Spinal cord (tissue), 10 donors: ENCODE measurements around the gene MYOC. TPM values are rescaled to one million over a fixed set of nuclear protein-coding genes. Genes with fewer than 3 reads are reported as not detected.

Experiments
- DNase-seq, 6 donors: peaks; one replicate each; pipeline versions ENCODE4 v3.0.0 to v3.0.0-alpha.2; 2013 to 2015; ENCODE audit warnings: low spot score in 6 of 6, low read depth in 4 of 6
- H3K27ac ChIP-seq: one replicate; pipeline ENCODE4 v1.5.1; 2013; ENCODE audit warnings: low read depth, low read length, control low read depth
- H3K27me3 ChIP-seq: one replicate; pipeline ENCODE4 v1.6.1; 2013; ENCODE audit warnings: low read length; ENCODE audit not compliant: control insufficient read depth, insufficient read depth
- H3K36me3 ChIP-seq: one replicate; pipeline ENCODE4 v1.6.1; 2013; ENCODE audit warnings: low read length; ENCODE audit not compliant: control insufficient read depth, insufficient read depth
- H3K4me1 ChIP-seq: one replicate; pipeline ENCODE4 v1.6.1; 2013; ENCODE audit warnings: low read length; ENCODE audit not compliant: control insufficient read depth, insufficient read depth
- H3K4me3 ChIP-seq: one replicate; pipeline ENCODE4 v1.5.1; 2013; ENCODE audit warnings: low read depth, low read length, control low read depth
- H3K9me3 ChIP-seq: one replicate; pipeline ENCODE4 v1.6.1; 2013; ENCODE audit warnings: low read length; ENCODE audit not compliant: control insufficient read depth, insufficient read depth
- WGBS: methylation state at CpG from one replicate; pipeline ENCODE4 v1.1.5; 2013; ENCODE audit warnings: missing lambda C conversion rate; ENCODE audit not compliant: insufficient coverage; 5-methylcytosine and 5-hydroxymethylcytosine counted together
- polyA plus RNA-seq, 2 donors: library from polyadenylated mRNA; unstranded; fragments of 120-200 nt; gene quantifications; one replicate each; pipeline ENCODE4 v1.2.1, GENCODE V29; 2013; ENCODE audit not compliant: insufficient read length in 2 of 2
- total RNA-seq, 2 donors: library from RNA; depleted of rRNA in 1 of 2; stranded (reverse); fragments of 120-200 nt in 1 of 2; fragments of >200 nt in 1 of 2; gene quantifications; one replicate each; pipeline versions ENCODE4 v1.2.3 to v1.2.4, GENCODE V29; 2013 to 2014
- donor health status: healthy.

The MYOC gene
- total and polyA plus RNA-seq, 4 donors: 0.21 to 5.2 (median 0.96) TPM

DNA sequence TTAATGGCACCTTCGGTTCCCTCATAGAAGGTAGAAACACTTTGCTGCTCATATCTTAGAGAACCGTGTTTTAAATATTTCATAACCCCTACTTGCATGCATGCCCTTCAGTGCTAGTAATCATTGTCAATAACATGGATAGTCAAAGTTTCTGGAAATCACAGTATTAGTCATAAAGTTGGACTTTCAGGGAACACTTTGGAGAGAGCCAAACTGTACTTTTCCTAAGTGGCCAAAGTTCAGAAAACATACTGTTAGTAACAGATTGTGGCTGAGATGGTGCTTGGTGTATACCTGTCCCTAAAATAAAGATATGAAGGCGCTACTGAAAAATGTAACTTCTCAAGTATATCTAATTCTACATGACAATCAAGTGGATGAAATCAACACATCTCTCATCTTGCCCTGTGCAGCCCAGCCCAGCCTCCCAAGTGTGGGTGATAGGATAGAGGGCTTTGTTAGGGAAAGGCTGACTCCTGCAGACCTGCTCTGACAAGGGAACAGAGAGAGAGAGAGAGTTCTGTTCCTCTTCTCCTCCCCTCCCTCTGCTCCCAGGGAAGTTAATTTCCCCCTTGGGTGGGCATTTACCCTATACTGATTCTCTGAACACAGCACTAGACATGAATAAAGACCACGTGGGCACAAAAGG lies 14.4 kb downstream of the MYOC start:
- no peaks in the 10 kb centered on the region for H3K27me3 ChIP-seq
- no peak for DNase-seq
- H3K4me3 ChIP-seq: no peak overlapping the region
- H3K27ac ChIP-seq: no peak overlapping the region
- WGBS: 64% methylated on average over 2 of the region's 4 CpGs
- no peaks in the 10 kb centered on the region for H3K4me1 ChIP-seq
- no peaks in the 10 kb centered on the region for H3K9me3 ChIP-seq
- H3K36me3 ChIP-seq: no peaks in the 10 kb centered on the region

DNA sequence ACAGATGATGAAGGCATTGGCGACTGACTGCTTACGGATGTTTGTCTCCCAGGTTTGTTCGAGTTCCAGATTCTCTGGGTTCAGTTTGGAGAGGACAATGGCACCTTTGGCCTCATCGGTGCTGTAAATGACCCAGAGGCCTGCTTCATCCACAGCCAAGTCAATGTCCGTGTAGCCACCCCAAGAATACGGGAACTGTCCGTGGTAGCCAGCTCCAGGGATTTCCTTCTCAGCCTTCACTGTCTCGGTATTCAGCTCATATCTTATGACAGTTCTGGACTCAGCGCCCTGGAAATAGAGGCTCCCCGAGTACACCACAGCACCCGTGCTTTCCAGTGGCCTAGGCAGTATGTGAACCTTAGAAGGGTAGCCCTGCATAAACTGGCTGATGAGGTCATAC lies 16.3 kb downstream of the MYOC start:
- WGBS: 81% methylated on average over 9 of the region's 11 CpGs
- Histone ChIP-seq H3K27ac (no peak overlapping the region), H3K4me1 (no peaks in the 10 kb centered on the region), H3K4me3 (no peak overlapping the region), H3K9me3 (no peaks in the 10 kb centered on the region), H3K27me3 (no peaks in the 10 kb centered on the region), H3K36me3 (no peaks in the 10 kb centered on the region)
- DNase-seq: no peak

DNA sequence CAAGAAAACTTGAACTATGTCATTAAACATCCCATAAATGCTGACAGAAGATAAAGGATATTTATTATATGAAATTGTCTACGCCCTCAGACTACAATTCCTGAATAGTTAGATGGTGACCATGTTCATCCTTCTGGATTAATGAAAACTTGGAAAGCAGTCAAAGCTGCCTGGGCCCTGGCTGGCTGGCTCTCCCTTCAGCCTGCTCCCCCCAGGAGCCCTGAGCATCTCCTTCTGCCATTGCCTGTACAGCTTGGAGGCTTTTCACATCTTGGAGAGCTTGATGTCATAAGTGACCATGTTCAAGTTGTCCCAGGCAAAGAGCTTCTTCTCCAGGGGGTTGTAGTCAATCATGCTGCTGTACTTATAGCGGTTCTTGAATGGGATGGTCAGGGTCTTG lies 16.8 kb downstream of the MYOC start:
- Histone ChIP-seq H3K4me3 (no peak overlapping the region), H3K27me3 (no peaks in the 10 kb centered on the region), H3K4me1 (no peaks in the 10 kb centered on the region), H3K36me3 (no peaks in the 10 kb centered on the region), H3K27ac (no peak overlapping the region), H3K9me3 (no peaks in the 10 kb centered on the region)
- no peak for DNase-seq
- 93% methylated on average over 1 of the region's 2 CpGs for WGBS

DNA sequence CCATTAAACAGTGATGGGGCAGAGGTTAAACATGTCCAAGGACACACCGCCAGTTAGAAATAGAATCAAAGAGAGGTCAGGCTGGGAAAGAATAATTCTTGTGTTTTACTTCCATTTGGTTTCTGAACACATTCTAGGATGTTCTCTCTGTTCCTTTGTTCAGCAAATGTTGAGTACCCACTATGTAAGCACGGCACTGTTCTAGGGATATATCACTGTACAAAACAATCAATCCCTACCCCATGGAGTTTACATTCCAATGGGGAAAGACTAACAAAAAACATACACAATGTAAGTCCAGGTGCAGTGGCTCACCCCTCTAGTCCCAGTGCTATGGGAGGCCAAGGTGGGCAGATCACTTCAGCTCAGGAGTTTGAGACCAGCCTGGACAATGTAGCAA lies 24.3 kb downstream of the MYOC start:
- DNase-seq: no peak
- no CpG with 5 or more reads among the region's 2 CpGs for WGBS
- Histone ChIP-seq H3K36me3 (no peaks in the 10 kb centered on the region), H3K4me1 (no peaks in the 10 kb centered on the region), H3K27ac (no peak overlapping the region), H3K4me3 (no peak overlapping the region), H3K9me3 (no peaks in the 10 kb centered on the region), H3K27me3 (no peaks in the 10 kb centered on the region)

DNA sequence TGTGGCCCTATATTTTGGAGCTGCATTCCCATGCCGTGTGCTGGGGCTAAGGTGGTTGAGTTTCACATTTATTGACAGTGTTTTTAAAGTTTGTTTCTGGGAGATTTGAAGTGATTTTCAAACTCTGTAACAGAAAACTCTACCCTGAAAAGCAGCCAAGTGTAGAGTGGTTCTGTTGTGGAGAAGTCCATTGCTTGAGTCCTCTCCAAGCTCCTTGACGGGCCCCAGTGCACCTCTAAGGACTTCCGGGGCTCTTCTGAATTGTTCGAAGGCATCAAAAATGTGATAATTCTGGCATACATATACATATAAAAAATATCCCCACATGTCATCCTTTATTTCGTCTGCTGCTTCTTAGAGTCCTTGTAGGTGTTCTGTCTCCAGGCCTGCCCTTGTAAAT lies 25.5 kb downstream of the MYOC start:
- Histone ChIP-seq H3K4me3 (no peak overlapping the region), H3K27me3 (no peaks in the 10 kb centered on the region), H3K4me1 (no peaks in the 10 kb centered on the region), H3K27ac (no peak overlapping the region), H3K36me3 (no peaks in the 10 kb centered on the region), H3K9me3 (no peaks in the 10 kb centered on the region)
- WGBS: 100% methylated on average over 1 of the region's 5 CpGs
- DNase-seq: no peak

DNA sequence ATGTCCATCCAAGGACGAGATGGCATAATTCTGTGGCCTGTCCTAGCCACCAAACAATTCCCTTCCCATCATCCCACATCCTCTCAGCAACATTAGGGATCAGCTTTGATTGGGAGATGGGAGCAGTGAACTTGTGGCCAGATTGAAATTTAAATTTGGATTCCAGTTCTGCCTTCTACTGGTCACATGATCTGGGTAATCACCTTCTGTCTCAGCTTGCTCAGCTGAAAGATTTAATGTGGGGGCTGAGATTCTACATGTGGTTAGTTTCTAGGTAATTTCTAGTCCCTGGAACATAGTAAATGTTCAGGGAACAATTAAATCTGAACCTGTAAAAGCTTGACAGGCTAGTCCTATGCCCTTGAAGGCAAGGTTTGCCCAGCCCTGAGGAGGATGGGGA lies 27.3 kb downstream of the MYOC start:
- no CpG with 5 or more reads among the region's 1 CpG for WGBS
- H3K4me3 ChIP-seq: no peak overlapping the region

DNA sequence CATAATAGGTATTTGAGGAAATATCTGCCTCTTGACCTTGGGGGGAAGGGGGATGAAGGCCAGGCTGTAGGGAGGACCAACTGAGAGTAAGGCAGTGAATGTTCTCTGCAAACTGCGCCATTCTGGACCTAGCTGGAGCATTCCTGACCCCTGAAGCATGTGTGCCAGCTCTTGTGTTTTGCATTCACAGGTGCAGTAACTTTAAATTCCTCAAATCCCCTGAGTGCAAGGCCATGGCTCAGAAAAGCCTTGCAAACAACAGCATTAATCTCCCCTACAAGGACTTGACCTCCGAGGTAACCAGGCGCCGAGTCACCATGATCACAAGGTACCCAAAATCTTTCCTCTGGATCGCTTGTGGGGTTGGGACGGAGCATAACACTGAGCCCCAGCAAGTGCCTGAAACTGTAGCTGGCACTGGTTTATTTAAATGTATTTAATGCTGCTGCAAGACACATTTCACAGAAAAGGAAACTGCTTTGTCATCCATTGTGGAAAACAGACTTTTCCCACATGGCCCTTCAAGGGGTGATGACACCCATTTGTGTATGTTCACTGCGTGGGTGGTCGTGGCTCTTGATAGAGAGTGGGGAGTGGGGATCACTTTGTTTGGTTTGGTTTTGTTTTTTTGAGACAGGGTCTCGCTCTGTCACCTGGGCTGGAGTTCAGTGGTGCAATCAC lies 28.7 kb downstream of the MYOC start:
- 83% methylated on average over 2 of the region's 9 CpGs for WGBS
- no peak overlapping the region for H3K4me3 ChIP-seq
- H3K36me3 ChIP-seq: no peaks in the 10 kb centered on the region
- DNase-seq: no peak
- H3K27ac ChIP-seq: no peak overlapping the region
- H3K27me3 ChIP-seq: no peaks in the 10 kb centered on the region
- no peaks in the 10 kb centered on the region for H3K4me1 ChIP-seq
- H3K9me3 ChIP-seq: no peaks in the 10 kb centered on the region

More for the DNA sequence above, 27.3 kb downstream of the MYOC start:
- no peaks in the 10 kb centered on the region for H3K9me3 ChIP-seq
- H3K27ac ChIP-seq: no peak overlapping the region
- H3K27me3 ChIP-seq: no peaks in the 10 kb centered on the region
- no peaks in the 10 kb centered on the region for H3K36me3 ChIP-seq
- no peak for DNase-seq
- no peaks in the 10 kb centered on the region for H3K4me1 ChIP-seq

DNA sequence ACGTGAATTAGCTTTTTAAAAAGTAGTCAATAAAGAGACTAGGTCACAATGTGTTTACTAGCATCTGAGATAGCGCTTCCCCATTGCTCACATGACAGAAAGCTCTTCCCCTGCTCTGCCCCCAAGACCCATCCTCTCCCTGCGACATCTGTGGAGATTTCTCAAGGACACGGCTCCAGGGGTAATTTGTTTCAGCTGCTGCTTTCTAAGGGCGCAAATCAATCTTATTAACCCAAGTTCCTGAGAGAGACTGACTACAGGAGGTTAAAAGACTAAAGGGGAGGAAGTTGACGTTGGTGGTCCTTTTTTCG lies 30.4 kb downstream of the MYOC start, which contains the start of gene MYOCOS:
Gene MYOCOS (plus strand): TSS at position 92 of the 311 bp plus-strand sequence. CDS start 1,641 bp downstream, outside the sequence.
- no peaks in the 10 kb centered on the region for H3K9me3 ChIP-seq
- 46% methylated on average over 5 of the region's 7 CpGs for WGBS

DNA sequence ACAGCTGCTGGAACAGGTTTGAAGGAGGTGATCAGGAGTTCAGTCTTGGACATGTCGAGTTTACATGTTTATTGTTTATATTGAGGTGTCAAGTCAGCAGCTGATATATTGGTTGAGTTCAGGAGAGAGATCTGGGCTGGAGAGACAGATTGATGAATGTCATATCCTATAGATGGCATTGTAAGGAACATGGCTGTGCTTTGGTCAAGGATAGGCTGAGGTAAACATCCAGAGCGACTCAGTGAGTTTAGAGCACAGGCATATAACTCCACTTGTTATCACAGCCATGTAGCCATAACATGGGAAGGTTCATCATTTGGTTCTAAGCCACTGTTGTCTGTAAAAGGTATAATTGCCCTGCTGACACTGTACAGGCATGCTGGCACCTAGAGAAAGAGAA lies 35.9 kb downstream of the MYOC start:
- Histone ChIP-seq H3K36me3 (no peaks in the 10 kb centered on the region), H3K9me3 (no peaks in the 10 kb centered on the region), H3K27ac (no peak overlapping the region), H3K4me3 (no peak overlapping the region), H3K4me1 (no peaks in the 10 kb centered on the region), H3K27me3 (no peaks in the 10 kb centered on the region)
- DNase-seq: no peak
- 77% methylated on average over 1 of the region's 2 CpGs for WGBS

More for the DNA sequence above, 30.4 kb downstream of the MYOC start, which contains the start of gene MYOCOS:
- Histone ChIP-seq H3K27me3 (no peaks in the 10 kb centered on the region), H3K4me1 (no peaks in the 10 kb centered on the region), H3K36me3 (no peaks in the 10 kb centered on the region), H3K4me3 (no peak within 1 kb of the TSS), H3K27ac (no peak within 1 kb of the TSS)
- no peak for DNase-seq
